SH-SY5Y (cell line): ENCODE results near the gene GATC.

Source experiments
- GATA2 ChIP-seq: IDR thresholded peaks from 2 replicates; pipeline ENCODE4 v1.6.1; 2011; ENCODE audit warnings: mild to moderate bottlenecking, low read depth, low read length
- GATA3 ChIP-seq: IDR thresholded peaks from 2 replicates; pipeline ENCODE4 v1.6.1; 2011; ENCODE audit warnings: low read depth, mild to moderate bottlenecking, low read length, moderate library complexity

- TF ChIP-seq GATA2 (no peak), GATA3 (no peak)
Measured at GRCh38 chr12:120466560-120467315, 20.5 kb downstream of the GATC start.
